HepG2 (cell line): ENCODE results near the gene NUDT16. TPM values are rescaled to one million over a fixed set of nuclear protein-coding genes. Genes with fewer than 3 reads are reported as not detected.

Source experiments
- ARNTL ChIP-seq: sonication (generic); formaldehyde crosslinking; IDR thresholded peaks from 2 replicates; pipeline ENCODE4 v1.4.0; 2020; ENCODE audit warnings: mild to moderate bottlenecking, missing genetic modification reagents
- BORCS8-MEF2B ChIP-seq: sonication (generic); formaldehyde crosslinking; IDR thresholded peaks from 2 replicates; pipeline ENCODE4 v1.8.0; 2022; ENCODE audit warnings: mild to moderate bottlenecking, missing genetic modification reagents
- CENPT ChIP-seq: sonication (generic); formaldehyde crosslinking; IDR thresholded peaks from 2 replicates; pipeline ENCODE4 v1.8.0; 2022; ENCODE audit warnings: low read depth, mild to moderate bottlenecking, moderate library complexity, missing genetic modification reagents
- FOXA3 ChIP-seq: IDR thresholded peaks from 2 replicates; pipeline ENCODE4 v1.6.1; 2016; ENCODE audit warnings: missing genetic modification reagents, missing compliant biosample characterization
- FOXO4 ChIP-seq: sonication (generic); formaldehyde crosslinking; conservative IDR thresholded peaks from 2 replicates; pipeline ENCODE4 v1.8.1; 2023; ENCODE audit warnings: missing genetic modification reagents
- GATAD2A ChIP-seq: IDR thresholded peaks from 2 replicates; pipeline ENCODE4 v1.6.1; 2016
- HCFC1 ChIP-seq: fragments of 150-350 bp; IDR thresholded peaks from 2 replicates; pipeline ENCODE4 v1.6.1; 2014; ENCODE audit warnings: low read depth, low read length
- HDAC2 ChIP-seq: sonication (generic); formaldehyde crosslinking; IDR thresholded peaks from 2 replicates; pipeline ENCODE4 v1.4.0; 2020; ENCODE audit warnings: missing genetic modification reagents
- HMG20B ChIP-seq: conservative IDR thresholded peaks from 2 replicates; pipeline ENCODE4 v1.6.1; 2016; ENCODE audit warnings: missing genetic modification reagents, missing compliant biosample characterization
- HNF4G ChIP-seq, 2 experiments: sonication (generic) in 1 of 2; formaldehyde crosslinking in 1 of 2; IDR thresholded peaks; 2 replicates each; pipeline versions ENCODE4 v1.4.0 to v1.6.1; 2011 to 2020; ENCODE audit warnings: borderline replicate concordance in 2 of 2, low read depth in 2 of 2, mild to moderate bottlenecking in 2 of 2, low read length in 1 of 2, missing genetic modification reagents in 1 of 2, moderate library complexity in 1 of 2
- HNRNPL ChIP-seq: fragments of 200-400 bp; formaldehyde crosslinking; IDR thresholded peaks from 2 replicates; pipeline ENCODE4 v1.6.1; 2017; ENCODE audit warnings: mild to moderate bottlenecking, low read depth, low read length
- KDM5B ChIP-seq: sonication (generic); formaldehyde crosslinking; IDR thresholded peaks from 2 replicates; pipeline ENCODE4 v1.4.0; 2020; ENCODE audit warnings: missing genetic modification reagents, mild to moderate bottlenecking, borderline replicate concordance
- MXI1 ChIP-seq: IDR thresholded peaks from 3 replicates; pipeline ENCODE4 v1.6.1; 2012; ENCODE audit warnings: low read depth, low read length, inconsistent platforms, borderline replicate concordance
- MZF1 ChIP-seq: sonication (generic); formaldehyde crosslinking; IDR thresholded peaks from 2 replicates; pipeline ENCODE4 v1.8.1; 2023; ENCODE audit warnings: mild to moderate bottlenecking, missing genetic modification reagents, borderline replicate concordance
- NRL ChIP-seq: sonication (generic); formaldehyde crosslinking; IDR thresholded peaks from 2 replicates; pipeline ENCODE4 v1.5.0; 2020; ENCODE audit warnings: missing genetic modification reagents, mild to moderate bottlenecking, moderate library complexity, borderline replicate concordance
- REL ChIP-seq: sonication (generic); formaldehyde crosslinking; conservative IDR thresholded peaks from 2 replicates; pipeline ENCODE4 v1.8.0; 2022; ENCODE audit warnings: mild to moderate bottlenecking, missing genetic modification reagents, moderate library complexity
- RFXAP ChIP-seq: sonication (generic); formaldehyde crosslinking; IDR thresholded peaks from 2 replicates; pipeline ENCODE4 v1.4.0; 2020; ENCODE audit warnings: missing genetic modification reagents, borderline replicate concordance
- SP1 ChIP-seq, 2 experiments: fragments of 450-650 bp in 1 of 2; sonication (generic) in 1 of 2; formaldehyde crosslinking in 1 of 2; IDR thresholded peaks; 2 replicates each; pipeline versions ENCODE4 v1.4.0 to v1.6.1; 2016 to 2020; ENCODE audit warnings: missing genetic modification reagents in 1 of 2
- SP5 ChIP-seq: IDR thresholded peaks from 2 replicates; pipeline ENCODE4 v1.6.1; 2016; ENCODE audit warnings: low read depth, borderline replicate concordance
- STAT5B ChIP-seq: sonication (generic); formaldehyde crosslinking; IDR thresholded peaks from 2 replicates; pipeline ENCODE4 v1.4.0; 2020; ENCODE audit warnings: missing genetic modification reagents
- ZBTB20 ChIP-seq: sonication (generic); formaldehyde crosslinking; IDR thresholded peaks from 2 replicates; pipeline ENCODE4 v1.8.1; 2023; ENCODE audit warnings: missing genetic modification reagents, low read depth, mild to moderate bottlenecking, borderline replicate concordance
- ZBTB39 ChIP-seq: sonication (generic); formaldehyde crosslinking; IDR thresholded peaks from 2 replicates; pipeline ENCODE4 v1.5.0; 2020; ENCODE audit warnings: missing genetic modification reagents
- ZFP1 ChIP-seq: IDR thresholded peaks from 2 replicates; pipeline ENCODE4 v1.6.1; 2016
- ZNF253 ChIP-seq: sonication (generic); formaldehyde crosslinking; IDR thresholded peaks from 2 replicates; pipeline ENCODE4 v1.8.0; 2022; ENCODE audit warnings: mild to moderate bottlenecking, missing genetic modification reagents, borderline replicate concordance
- ZNF382 ChIP-seq: sonication (generic); formaldehyde crosslinking; IDR thresholded peaks from 2 replicates; pipeline ENCODE4 v1.5.0; 2020; ENCODE audit warnings: missing genetic modification reagents, mild to moderate bottlenecking, borderline replicate concordance
- ZNF629 ChIP-seq: sonication (generic); formaldehyde crosslinking; conservative IDR thresholded peaks from 2 replicates; pipeline ENCODE4 v1.5.0; 2020; ENCODE audit warnings: missing genetic modification reagents
- ZNF703 ChIP-seq: sonication (generic); formaldehyde crosslinking; IDR thresholded peaks from 2 replicates; pipeline ENCODE4 v1.5.1; 2020; ENCODE audit warnings: missing genetic modification reagents, mild to moderate bottlenecking, moderate library complexity, borderline replicate concordance
- ZNF780A ChIP-seq: sonication (generic); formaldehyde crosslinking; IDR thresholded peaks from 2 replicates; pipeline ENCODE4 v1.8.0; 2022; ENCODE audit warnings: mild to moderate bottlenecking, missing genetic modification reagents, moderate library complexity
- ZNF788 ChIP-seq: sonication (generic); formaldehyde crosslinking; IDR thresholded peaks from 2 replicates; pipeline ENCODE4 v1.5.0; 2020; ENCODE audit warnings: mild to moderate bottlenecking, missing genetic modification reagents, borderline replicate concordance
- polyA plus RNA-seq, 8 experiments: library from polyadenylated mRNA; depleted of rRNA in 3 of 8; stranded (reverse) in 7 of 8; unstranded in 1 of 8; fragments of >200 nt; fragmentation: Illumina TruSeq in 4 of 8; extraction: Trizol in 4 of 8; gene quantifications; 2 replicates each; pipeline versions ENCODE4 v1.2.1 to v1.2.3, GENCODE V29; 2011 to 2016; ENCODE audit warnings: low read depth in 4 of 8, missing spikeins in 1 of 8, mixed read lengths in 1 of 8; ENCODE audit not compliant: insufficient read depth in 1 of 8
- total RNA-seq, 5 experiments: library from RNA; depleted of rRNA; stranded (reverse); fragments of >200 nt; fragmentation: Illumina TruSeq; extraction: Trizol; gene quantifications; 2 replicates each; pipeline ENCODE4 v1.2.3, GENCODE V29; 2016; ENCODE audit warnings: low read depth in 1 of 5

Gene NUDT16
- total and polyA plus RNA-seq, 2 of the 13 experiments (the other 11 are each of a cell fraction or from before 2014, with no cell fraction given), result 5.4 to 14.8 TPM

DNA sequence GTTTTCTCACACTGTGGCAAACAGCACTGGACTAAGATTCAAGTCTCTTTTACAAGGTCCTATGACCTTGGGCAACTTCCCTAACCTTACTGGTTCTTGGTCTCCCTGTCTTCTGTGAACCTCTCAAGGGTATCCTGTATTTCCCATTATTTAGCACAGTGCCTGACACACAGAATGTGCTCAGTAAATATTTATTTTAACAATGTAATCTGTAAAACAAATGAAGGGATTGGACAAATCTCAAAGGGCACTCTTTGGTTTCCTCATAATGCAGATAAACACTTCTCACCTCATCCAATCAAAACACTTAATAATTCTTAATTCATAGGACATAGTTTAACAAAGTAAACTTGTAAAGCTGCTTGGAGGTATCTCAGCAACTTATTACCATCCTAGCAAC is 12.8 kb downstream of the NUDT16 start (continued):
- 0 out of 2 replicates have a peak, but pooled peaks have one; percentile 6 for TF ChIP-seq HNF4G (IDR thresholded peaks at IDR 0.05; ENCODE audit: borderline replicate concordance, low read depth, low read length)
- TF ChIP-seq HNF4G (CRISPR knock-in tag; IDR thresholded peaks at IDR 0.05; ENCODE audit: borderline replicate concordance, low read depth), result no peak
- no peak for TF ChIP-seq CENPT (CRISPR knock-in tag)
- TF ChIP-seq HMG20B (CRISPR knock-in tag), result 0 out of 2 replicates have a peak, but pooled peaks have one; percentile 30
- no peak for TF ChIP-seq REL (CRISPR knock-in tag)
- TF ChIP-seq HCFC1, result no peak
- TF ChIP-seq ZBTB39 (CRISPR knock-in tag), result no peak
- TF ChIP-seq BORCS8-MEF2B (CRISPR knock-in tag), result no peak
- no peak for TF ChIP-seq MZF1
- no peak for TF ChIP-seq ZNF382
- TF ChIP-seq FOXO4 (CRISPR knock-in tag), result no peak
- no peak for TF ChIP-seq KDM5B
- no peak for TF ChIP-seq RFXAP (CRISPR knock-in tag)
- TF ChIP-seq ZNF703, result no peak
- no peak for TF ChIP-seq STAT5B (CRISPR knock-in tag)
- TF ChIP-seq FOXA3, result peak; percentile 83
- no peak for TF ChIP-seq ZBTB20
- TF ChIP-seq ARNTL (CRISPR knock-in tag), result no peak
- no peak for TF ChIP-seq SP1 (IDR thresholded peaks at IDR 0.05)
- TF ChIP-seq SP1 (CRISPR knock-in tag; IDR thresholded peaks at IDR 0.05), result no peak
- no peak for TF ChIP-seq HNRNPL
- TF ChIP-seq MXI1, result no peak
- TF ChIP-seq ZNF629 (CRISPR knock-in tag), result no peak
- no peak for TF ChIP-seq ZNF780A
- no peak for TF ChIP-seq SP5 (CRISPR knock-in tag)
- TF ChIP-seq HDAC2 (CRISPR knock-in tag), result peak; percentile 41; the same call in 1 of the 2 replicates
- no peak for TF ChIP-seq ZNF788
- no peak for TF ChIP-seq ZNF253 (CRISPR knock-in tag)
- no peak for TF ChIP-seq ZFP1 (CRISPR knock-in tag)
- peak; percentile 53 for TF ChIP-seq GATAD2A (CRISPR knock-in tag)
- TF ChIP-seq NRL (CRISPR knock-in tag), result no peak
